ENCODE measurements around the gene PALS1.

DNA sequence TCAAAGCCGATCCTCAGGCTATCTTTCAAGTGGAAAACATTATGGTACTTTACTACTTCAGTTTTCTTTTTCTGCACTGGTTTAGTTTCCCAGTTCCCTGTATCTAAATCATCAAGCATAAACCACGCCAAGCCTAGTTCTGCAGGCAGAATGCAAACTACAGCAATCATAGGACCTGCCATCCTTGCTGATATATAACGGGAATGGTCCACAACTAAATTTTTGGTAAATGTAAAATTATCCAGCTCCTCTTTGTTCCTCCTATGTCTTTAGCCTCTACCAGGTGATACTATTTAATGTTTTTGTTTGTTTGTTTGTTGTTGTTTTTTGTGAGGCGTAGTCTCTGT is 19.3 kb upstream of the PALS1 start:
- no peak for TF ChIP-seq POLR2A (IDR thresholded peaks at IDR 0.05; ENCODE audit: low read depth, low read length)
- no peak for TF ChIP-seq TAF1 (IDR thresholded peaks at IDR 0.05; ENCODE audit: low read depth, low read length)
- no peak for TF ChIP-seq POLR2AphosphoS5 (IDR thresholded peaks at IDR 0.05; ENCODE audit: low read depth, low read length)
- TF ChIP-seq POU2F2 (IDR thresholded peaks at IDR 0.05; ENCODE audit: low read depth, low read length): no peak
- no peak for TF ChIP-seq SPI1 (IDR thresholded peaks at IDR 0.05; ENCODE audit: low read depth, low read length)

All from GM12891 (cell line).